D721Med (cell line): ENCODE data around the gene NEO1.
"Not testable (repeated sequence)": the region's sequence is repeated elsewhere in the genome, so short reads cannot be mapped to it uniquely, and the experiment has no call there.

Experiments used
- DNase-seq: peaks from one replicate; pipeline ENCODE4 v3.0.0; 2011; ENCODE audit warnings: low spot score; ENCODE audit not compliant: insufficient read length
- FAIRE-seq: peaks from 2 replicates; lab custom pipeline; 2011; peaks lifted over from hg19 to GRCh38; lab: Jason Lieb, UNC
- TF ChIP-seq, protein P1 (sequence below): IDR thresholded peaks from 2 replicates; pipeline ENCODE4 v1.5.1; 2012; ENCODE audit warnings: mild to moderate bottlenecking, control low read depth; ENCODE audit not compliant: insufficient read depth; ENCODE audit errors: missing control alignments

The NEO1 gene

DNA sequence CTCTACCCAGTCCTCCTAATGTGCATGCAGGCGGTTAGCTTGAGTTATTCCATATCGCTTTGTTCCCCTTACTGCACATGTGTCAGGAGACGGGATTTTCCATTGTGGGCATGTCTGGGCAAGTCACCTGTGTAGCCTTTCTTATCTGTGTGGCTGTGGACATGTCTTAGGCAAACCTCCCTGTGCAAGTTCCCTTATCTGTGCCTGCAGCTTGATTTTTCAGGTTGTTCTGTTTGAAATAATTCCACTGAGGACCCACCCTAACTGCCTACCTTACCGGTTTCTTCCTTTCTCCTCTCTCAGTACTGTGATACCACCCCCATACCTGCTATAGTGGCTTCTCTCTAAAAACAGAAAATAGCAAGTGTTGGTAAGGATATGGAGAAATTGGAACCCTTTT is 113.6 kb downstream of the NEO1 start:
- TF ChIP-seq, protein P1, sequence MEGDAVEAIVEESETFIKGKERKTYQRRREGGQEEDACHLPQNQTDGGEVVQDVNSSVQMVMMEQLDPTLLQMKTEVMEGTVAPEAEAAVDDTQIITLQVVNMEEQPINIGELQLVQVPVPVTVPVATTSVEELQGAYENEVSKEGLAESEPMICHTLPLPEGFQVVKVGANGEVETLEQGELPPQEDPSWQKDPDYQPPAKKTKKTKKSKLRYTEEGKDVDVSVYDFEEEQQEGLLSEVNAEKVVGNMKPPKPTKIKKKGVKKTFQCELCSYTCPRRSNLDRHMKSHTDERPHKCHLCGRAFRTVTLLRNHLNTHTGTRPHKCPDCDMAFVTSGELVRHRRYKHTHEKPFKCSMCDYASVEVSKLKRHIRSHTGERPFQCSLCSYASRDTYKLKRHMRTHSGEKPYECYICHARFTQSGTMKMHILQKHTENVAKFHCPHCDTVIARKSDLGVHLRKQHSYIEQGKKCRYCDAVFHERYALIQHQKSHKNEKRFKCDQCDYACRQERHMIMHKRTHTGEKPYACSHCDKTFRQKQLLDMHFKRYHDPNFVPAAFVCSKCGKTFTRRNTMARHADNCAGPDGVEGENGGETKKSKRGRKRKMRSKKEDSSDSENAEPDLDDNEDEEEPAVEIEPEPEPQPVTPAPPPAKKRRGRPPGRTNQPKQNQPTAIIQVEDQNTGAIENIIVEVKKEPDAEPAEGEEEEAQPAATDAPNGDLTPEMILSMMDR, result no peak
- no peak for FAIRE-seq
- no peak for DNase-seq

DNA sequence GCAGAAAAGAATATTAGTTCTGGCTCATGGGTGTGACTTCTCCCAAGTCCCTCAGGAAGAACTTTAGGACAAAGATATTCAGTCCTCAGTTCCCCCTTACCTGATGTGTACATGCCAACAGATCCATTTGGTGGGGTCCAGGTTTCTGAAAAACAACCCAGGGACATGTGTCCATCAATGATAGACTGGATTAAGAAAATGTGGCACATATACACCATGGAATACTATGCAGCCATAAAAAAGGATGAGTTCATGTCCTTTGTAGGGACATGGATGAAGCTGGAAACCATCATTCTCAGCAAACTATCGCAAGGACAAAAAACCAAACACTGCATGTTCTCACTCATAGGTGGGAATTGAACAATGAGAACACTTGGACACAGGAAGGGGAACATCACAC is 114.4 kb downstream of the NEO1 start:
- DNase-seq, FAIRE-seq: not testable (repeated sequence)

DNA sequence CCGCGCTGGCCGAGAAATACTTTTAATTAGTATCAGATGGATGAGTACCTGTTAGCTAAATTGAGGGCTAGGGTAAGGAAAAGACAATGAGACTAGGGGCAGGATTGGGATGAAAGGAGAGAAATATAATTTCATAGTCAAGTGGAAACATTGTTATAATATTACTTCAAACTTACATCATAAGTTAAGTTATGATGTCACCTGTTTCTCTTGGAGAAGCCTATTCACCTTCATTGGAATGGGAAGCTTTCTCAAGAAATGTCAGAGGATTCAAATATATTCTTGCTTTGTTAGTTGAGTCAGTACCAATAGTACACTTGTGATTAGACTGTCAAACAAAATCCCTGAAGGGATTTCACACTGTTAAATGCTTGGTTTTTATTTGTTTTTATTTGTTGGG is 116.2 kb downstream of the NEO1 start:
- FAIRE-seq (no peak), DNase-seq (no peak)
- TF ChIP-seq, protein P1, result no peak

DNA sequence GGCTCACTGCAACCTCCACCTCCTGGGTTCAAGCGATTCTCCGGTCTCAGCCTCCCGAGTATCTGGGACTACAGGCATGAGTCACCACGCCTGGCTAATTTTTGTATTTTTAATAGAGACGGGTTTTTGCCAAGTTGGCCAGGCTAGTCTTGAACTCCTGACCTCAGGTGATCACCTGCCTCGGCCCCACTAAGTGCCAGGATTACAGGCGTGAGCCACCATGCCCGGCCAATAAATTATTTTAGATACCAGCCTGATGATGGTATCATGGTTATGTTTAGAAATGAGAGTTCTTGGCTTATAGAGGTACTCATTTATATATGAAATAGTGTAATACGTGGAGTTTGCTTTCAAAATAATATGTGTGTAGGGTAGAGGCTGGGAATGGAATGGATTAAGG is 119.4 kb downstream of the NEO1 start:
- DNase-seq (no peak), FAIRE-seq (no peak)
- TF ChIP-seq, protein P1, result no peak

DNA sequence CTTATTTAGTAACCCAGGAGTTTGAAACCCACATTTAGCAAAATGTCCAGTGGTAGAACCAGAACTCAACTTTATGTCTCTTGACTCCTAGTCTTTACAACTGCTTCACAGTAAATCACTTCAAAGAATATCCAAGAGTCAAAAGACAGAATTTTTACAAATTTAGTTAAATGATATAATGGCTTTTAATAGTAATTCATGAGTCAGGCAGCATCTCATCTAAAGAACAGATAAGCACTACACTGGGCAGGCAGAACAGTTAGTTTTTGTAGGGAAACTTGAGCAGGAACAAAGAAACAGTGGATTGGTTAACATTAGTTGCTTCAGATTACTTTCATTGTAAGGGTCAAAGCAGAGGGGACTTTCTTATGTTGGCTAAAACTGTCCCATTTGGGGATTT is 120.2 kb downstream of the NEO1 start:
- FAIRE-seq, result no peak

DNA sequence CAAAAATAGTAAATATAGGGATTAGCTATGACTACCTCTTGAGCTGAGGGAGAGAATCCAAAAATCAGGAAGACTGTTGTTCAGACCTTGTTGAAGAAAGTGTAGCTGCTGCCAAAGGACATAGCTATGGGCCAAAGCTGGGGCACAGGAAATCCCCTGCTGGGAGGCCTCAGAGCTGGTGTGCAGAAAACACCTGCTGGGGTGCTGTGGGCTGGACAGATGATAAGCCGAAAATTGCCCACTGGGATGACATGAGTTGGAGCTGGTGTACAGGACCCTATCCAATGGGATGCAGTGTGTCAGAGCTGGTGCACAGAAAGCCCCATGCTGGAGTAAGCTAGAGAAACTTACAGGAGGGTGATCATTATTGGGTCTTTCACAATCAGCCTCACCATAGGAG is 121.9 kb downstream of the NEO1 start:
- DNase-seq (no peak), FAIRE-seq (no peak)
- TF ChIP-seq, protein P1, result no peak

More for the DNA sequence above, 120.2 kb downstream of the NEO1 start:
- DNase-seq, result no peak
- TF ChIP-seq, protein P1, result no peak

DNA sequence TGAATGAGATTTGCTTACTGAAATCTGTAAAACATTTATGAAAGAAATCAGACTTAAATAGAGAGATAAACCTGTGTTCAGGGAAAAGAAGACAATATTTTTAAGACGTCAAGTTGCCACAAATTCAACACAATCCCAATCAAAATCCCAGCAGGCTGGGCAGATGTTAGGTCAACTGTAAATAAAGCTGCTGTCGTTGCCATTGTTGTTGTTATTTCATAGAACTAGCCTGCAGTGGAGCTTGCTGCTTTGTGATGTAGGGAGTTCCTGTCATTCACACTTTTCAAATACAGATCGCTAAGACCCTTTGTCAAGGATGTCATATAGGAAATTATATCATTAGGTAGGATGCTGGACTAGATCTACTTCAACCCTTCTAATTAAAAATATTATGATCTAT is 123.1 kb downstream of the NEO1 start:
- TF ChIP-seq, protein P1, result no peak
- no peak for FAIRE-seq
- DNase-seq, result no peak

DNA sequence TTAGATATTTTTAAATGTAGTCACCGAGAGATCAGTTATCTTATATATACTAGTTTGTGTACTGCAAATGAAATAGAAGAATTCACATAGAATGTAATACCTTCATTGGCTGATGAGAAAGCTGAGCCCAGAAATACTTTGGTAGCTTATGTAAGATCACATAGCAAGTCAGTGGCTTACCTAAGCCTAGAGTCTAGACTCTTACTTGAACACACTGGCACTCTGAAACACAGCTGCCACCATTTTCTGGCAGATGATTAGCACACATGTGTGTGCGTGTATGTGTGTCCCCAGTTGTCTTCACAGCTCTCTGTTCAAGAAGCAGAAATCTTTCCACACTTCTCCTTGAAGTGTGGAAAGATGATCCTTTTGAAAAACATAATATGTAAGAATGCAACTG is 124.3 kb downstream of the NEO1 start:
- no peak for FAIRE-seq
- no peak for DNase-seq
- TF ChIP-seq, protein P1, result no peak
